Spleen (tissue), 11 donors: ENCODE measurements around the gene BRMS1. TPM values are rescaled to one million over a fixed set of nuclear protein-coding genes. Genes with fewer than 3 reads are reported as not detected.

Source experiments
- DNase-seq: peaks from one replicate; pipeline ENCODE4 v3.0.0-alpha.2; 2020
- H3K27ac ChIP-seq, 8 donors: fragments of 200-600 bp; sonication (generic) in 7 of 8; 1 replicate in 4 of 8; 2 replicates in 4 of 8; pipeline versions ENCODE4 v1.5.0 to v1.8.0; 2016 to 2021; ENCODE audit warnings: inconsistent platforms in 4 of 8, mild to moderate bottlenecking in 4 of 8, moderate library complexity in 1 of 8
- H3K27me3 ChIP-seq, 7 donors: fragments of 200-600 bp; sonication (generic) in 6 of 7; replicated peaks in 1 of 7; 1 replicate in 4 of 7; 2 replicates in 3 of 7; pipeline versions ENCODE4 v1.5.0 to v1.8.0; 2016 to 2021; ENCODE audit warnings: inconsistent platforms in 3 of 7, mild to moderate bottlenecking in 1 of 7
- H3K36me3 ChIP-seq, 6 donors: fragments of 200-600 bp; sonication (generic) in 5 of 6; 1 replicate in 4 of 6; 2 replicates in 2 of 6; pipeline versions ENCODE4 v1.5.0 to v1.8.0; 2016 to 2021; ENCODE audit warnings: inconsistent platforms in 2 of 6
- H3K4me1 ChIP-seq, 6 donors: fragments of 200-600 bp; sonication (generic) in 5 of 6; 1 replicate in 3 of 6; 2 replicates in 3 of 6; pipeline versions ENCODE4 v1.5.0 to v1.8.0; 2016 to 2021; ENCODE audit warnings: inconsistent platforms in 3 of 6
- H3K4me3 ChIP-seq, 8 donors: fragments of 200-600 bp; sonication (generic) in 7 of 8; 1 replicate in 4 of 8; 2 replicates in 4 of 8; pipeline versions ENCODE4 v1.5.0 to v1.8.0; 2016 to 2021; ENCODE audit warnings: inconsistent platforms in 4 of 8, mild to moderate bottlenecking in 4 of 8, moderate library complexity in 2 of 8
- H3K9me3 ChIP-seq, 8 donors: fragments of 200-600 bp; sonication (generic) in 7 of 8; 1 replicate in 4 of 8; 2 replicates in 4 of 8; pipeline versions ENCODE4 v1.5.0 to v1.8.0; 2016 to 2021; ENCODE audit warnings: inconsistent platforms in 4 of 8
- CTCF ChIP-seq, 11 experiments: fragments of 200-600 bp in 7 of 11; fragments of 450-650 bp in 4 of 11; sonication (generic) in 4 of 11; IDR thresholded peaks in 8 of 11; conservative IDR thresholded peaks in 3 of 11; 1 replicate in 7 of 11; 2 replicates in 4 of 11; pipeline versions ENCODE4 v1.4.0 to v1.8.0; 2016 to 2021; ENCODE audit warnings: antibody characterized with exemption in 11 of 11, inconsistent platforms in 4 of 11, mild to moderate bottlenecking in 1 of 11
- POLR2A ChIP-seq, 3 donors: fragments of 450-650 bp; IDR thresholded peaks; one replicate each; pipeline ENCODE4 v1.5.1; 2017; ENCODE audit warnings: antibody characterized with exemption in 3 of 3, mild to moderate bottlenecking in 1 of 3
- POLR2AphosphoS5 ChIP-seq, 3 donors: sonication (generic); formaldehyde crosslinking; IDR thresholded peaks; one replicate each; pipeline ENCODE4 v1.5.1; 2017; ENCODE audit warnings: antibody characterized with exemption in 3 of 3
- WGBS, 5 donors: extraction: QIAGEN DNeasy Blood & Tissue Kit in 3 of 5; methylation state at CpG; one replicate each; pipeline versions ENCODE4 v1.1.5 to v1.1.7; 2013 to 2018; 5-methylcytosine and 5-hydroxymethylcytosine counted together
- intact Hi-C: fragments of 100-400 bp; cut with DNase I; formaldehyde crosslinking; loops from one replicate; pipeline ENCODE4 v1.15.0; 2023; ENCODE audit warnings: low total_unique reads
- polyA plus RNA-seq, 3 donors: library from polyadenylated mRNA; stranded (reverse); fragments of 200-250 nt; gene quantifications; one replicate each; pipeline ENCODE4 v1.2.1, GENCODE V29; 2013
- total RNA-seq, 7 donors: library from RNA; depleted of rRNA in 3 of 7; stranded (reverse); fragments of >200 nt in 3 of 7; fragmentation: NEBNext Ultra II Directional in 4 of 7; extraction: Animal tissue kit (Norgen Biotek cat#: 25700) in 4 of 7; gene quantifications; one replicate each; pipeline versions ENCODE4 v1.1.0 to v1.2.1, GENCODE V29; 2016 to 2021
- donor health status: healthy with polysubstance abuse.
- donor health status: DM: no; HTN: no; CAD: no; lungs with moderate emphysema.
- donor health status: DM: no; HTN: no; CAD: no.
- donor health status: Bipolar disorder and iron deficiency.
- donor health status: healthy.
- donor health status: DM: no; HTN: no; CAD: no.
- donor health status: DM: yes; HTN: yes; CAD: no.

The BRMS1 gene
- total and polyA plus RNA-seq, 10 donors, result 32.3 to 90.6 (median 42.8) TPM

GRCh38 chr11:66336234-66337102 is 8.4 kb downstream of the BRMS1 start, which contains the start of gene RIN1:
Gene RIN1, minus strand, starts transcription at chr11:66336434. Its CDS starts 32 bp downstream, at chr11:66336402.
- intact Hi-C loops, result no loop called here
- Histone ChIP-seq H3K27ac (peak within 1 kb of the TSS; percentile 52 to 85 (median 72)), H3K4me1 (peaks cover 11 to 43% (median 33%) of the 10 kb centered on the region in 6 donors), H3K36me3 (peaks cover 7 to 80% (median 55%) of the 10 kb centered on the region in 6 donors), H3K4me3 (peak within 1 kb of the TSS; percentile 31 to 75 (median 52)), H3K27me3 (peaks cover 0 to 11% (median 0%) of the 10 kb centered on the region in 7 donors), H3K9me3 (no peaks in the 10 kb centered on the region)
- DNase-seq, result peak; percentile 87
- WGBS, 5 donors, result 10 to 23% (median 14%) methylated on average over 19 to 22 of the region's 22 CpGs
- no peak for TF ChIP-seq POLR2A (IDR thresholded peaks at IDR 0.05)
- peak; percentile 68 to 79 (median 71) for TF ChIP-seq POLR2AphosphoS5 (IDR thresholded peaks at IDR 0.05)
- TF ChIP-seq CTCF (IDR thresholded peaks at IDR 0.05 in 8 of 11, conservative IDR thresholded peaks at IDR 0.05 in 3 of 11), result peak in 7 of 11 experiments; percentile 19 to 41 (median 28)

- Histone ChIP-seq H3K36me3 (peaks cover 5 to 75% (median 47%) of the 10 kb centered on the region in 6 donors), H3K27ac (peak overlapping the region; percentile 52 to 85 (median 72)), H3K27me3 (peaks cover 0 to 11% (median 0%) of the 10 kb centered on the region in 7 donors), H3K9me3 (no peaks in the 10 kb centered on the region), H3K4me1 (peaks cover 11 to 43% (median 33%) of the 10 kb centered on the region in 6 donors), H3K4me3 (peak overlapping the region; percentile 31 to 75 (median 52))
- WGBS, 5 donors, result 12 to 21% (median 18%) methylated on average over 10 to 35 of the region's 35 CpGs
- intact Hi-C loops, result no loop called here
- TF ChIP-seq POLR2A (IDR thresholded peaks at IDR 0.05) (no peak), CTCF (IDR thresholded peaks at IDR 0.05 in 8 of 11, conservative IDR thresholded peaks at IDR 0.05 in 3 of 11) (no peak), POLR2AphosphoS5 (IDR thresholded peaks at IDR 0.05) (no peak)
- DNase-seq, result peak; percentile 80
Observed at GRCh38 chr11:66335531-66336233, 9.2 kb downstream of the BRMS1 start.

GRCh38 chr11:66334605-66335442 is 10.1 kb downstream of the BRMS1 start:
- peak overlapping the region in 7 of 8 donors; percentile 2 to 75 (median 54) for H3K4me3 ChIP-seq
- intact Hi-C loops, result no loop called here

More at GRCh38 chr11:66334605-66335442, 10.1 kb downstream of the BRMS1 start:
- H3K27me3 ChIP-seq, result peaks cover 0 to 11% (median 0%) of the 10 kb centered on the region in 7 donors
- TF ChIP-seq POLR2AphosphoS5 (IDR thresholded peaks at IDR 0.05) (no peak), CTCF (IDR thresholded peaks at IDR 0.05 in 8 of 11, conservative IDR thresholded peaks at IDR 0.05 in 3 of 11) (no peak), POLR2A (IDR thresholded peaks at IDR 0.05) (no peak)
- WGBS, 5 donors, result 66 to 88% (median 81%) methylated on average over 24 to 42 of the region's 42 CpGs
- peak; percentile 69 for DNase-seq
- no peaks in the 10 kb centered on the region for H3K9me3 ChIP-seq
- peak overlapping the region in 3 of 8 donors; percentile 66 to 85 (median 83) for H3K27ac ChIP-seq
- H3K4me1 ChIP-seq, result peaks cover 11 to 48% (median 36%) of the 10 kb centered on the region in 6 donors
- peaks cover 0 to 67% (median 39%) of the 10 kb centered on the region in 6 donors for H3K36me3 ChIP-seq
